IMR-90 (cell line): ENCODE results near the gene TXNRD1. TPM values are rescaled to one million over a fixed set of nuclear protein-coding genes. Genes with fewer than 3 reads are reported as not detected.

ENCODE experiments used
- ATAC-seq: fragments of 200-7000 bp; cut with Tn5 transposase; 2 replicates; pipeline ENCODE4 v1.9.1; 2020; ENCODE audit warnings: low read depth, mild to moderate bottlenecking, moderate library complexity
- BruUV-seq: library from RNA; stranded (reverse); fragments of 400-500 nt; replicated peaks from 2 replicates; lab custom pipeline; 2021; lab: Mats Ljungman, UMichigan
- CTCF ChIA-PET: fragments of 300-600 bp; formaldehyde crosslinking; extraction: SDS; loops from one replicate; lab custom pipeline; 2021; ENCODE audit warnings: antibody characterized with exemption; lab: Yijun Ruan, JAX
- POLR2A ChIA-PET: fragments of 300-600 bp; sonication (Branson Sonifier 250); formaldehyde crosslinking; loops from one replicate; lab custom pipeline; 2022; ENCODE audit warnings: antibody characterized with exemption; ENCODE audit not compliant: unreplicated experiment; lab: Charles Lee
- DNase-seq: peaks from one replicate; pipeline ENCODE4 v3.0.0; 2013
- H2AFZ ChIP-seq: replicated peaks from 2 replicates; pipeline ENCODE3; 2013; ENCODE audit warnings: low read length, mild to moderate bottlenecking; ENCODE audit not compliant: poor library complexity
- H2AK5ac ChIP-seq: 2 replicates; pipeline ENCODE4 v1.6.1; 2013; ENCODE audit warnings: low read depth, low read length, inconsistent platforms
- H2AK9ac ChIP-seq: replicated peaks from 2 replicates; pipeline ENCODE3; 2013; ENCODE audit warnings: mild to moderate bottlenecking, low read depth, low read length, moderate library complexity; ENCODE audit not compliant: poor library complexity
- H2BK120ac ChIP-seq: 2 replicates; pipeline ENCODE4 v1.6.1; 2013; ENCODE audit warnings: low read depth, low read length, inconsistent platforms
- H2BK15ac ChIP-seq: 3 replicates; pipeline ENCODE4 v1.6.1; 2013; ENCODE audit warnings: low read depth, low read length, inconsistent platforms
- H2BK20ac ChIP-seq: 2 replicates; pipeline ENCODE4 v1.6.1; 2013; ENCODE audit warnings: low read depth, mild to moderate bottlenecking, inconsistent platforms, low read length, moderate library complexity
- H2BK5ac ChIP-seq: 2 replicates; pipeline ENCODE4 v1.6.1; 2013; ENCODE audit warnings: mild to moderate bottlenecking, low read depth, low read length, inconsistent platforms; ENCODE audit not compliant: poor library complexity, severe bottlenecking
- H3K14ac ChIP-seq: replicated peaks from 2 replicates; pipeline ENCODE4 v1.6.1; 2013; ENCODE audit warnings: low read depth, low read length, inconsistent platforms
- H3K18ac ChIP-seq: 2 replicates; pipeline ENCODE4 v1.6.1; 2013; ENCODE audit warnings: low read depth, low read length, control low read depth
- H3K23ac ChIP-seq: 2 replicates; pipeline ENCODE4 v1.6.1; 2013; ENCODE audit warnings: low read depth, low read length, inconsistent platforms
- H3K27ac ChIP-seq: 2 replicates; pipeline ENCODE4 v1.5.1; 2013; ENCODE audit warnings: mild to moderate bottlenecking, control low read depth, low read length; ENCODE audit not compliant: insufficient read depth
- H3K27me3 ChIP-seq: 2 replicates; pipeline ENCODE4 v1.6.1; 2013; ENCODE audit warnings: low read length; ENCODE audit not compliant: control insufficient read depth, insufficient read depth
- H3K36me3 ChIP-seq: 2 replicates; pipeline ENCODE4 v1.6.1; 2013; ENCODE audit warnings: low read length, mixed read lengths; ENCODE audit not compliant: control insufficient read depth, insufficient read depth
- H3K4ac ChIP-seq: 2 replicates; pipeline ENCODE4 v1.6.1; 2013; ENCODE audit warnings: low read depth, low read length, inconsistent platforms
- H3K4me1 ChIP-seq: 2 replicates; pipeline ENCODE4 v1.6.1; 2013; ENCODE audit warnings: low read length, mixed read lengths; ENCODE audit not compliant: control insufficient read depth, insufficient read depth
- H3K4me2 ChIP-seq: 2 replicates; pipeline ENCODE4 v1.6.1; 2013; ENCODE audit warnings: low read depth, mild to moderate bottlenecking, control low read depth, low read length, moderate library complexity
- H3K4me3 ChIP-seq: 2 replicates; pipeline ENCODE4 v1.5.1; 2013; ENCODE audit warnings: low read depth, mild to moderate bottlenecking, control low read depth, low read length, moderate library complexity; ENCODE audit not compliant: insufficient read depth
- H3K56ac ChIP-seq: 2 replicates; pipeline ENCODE4 v1.6.1; 2013; ENCODE audit warnings: low read length, inconsistent platforms; ENCODE audit not compliant: insufficient read depth; ENCODE audit errors: extremely low read depth
- H3K79me1 ChIP-seq, 2 experiments: 2 replicates each; pipeline ENCODE4 v1.6.1; 2013; ENCODE audit warnings: low read length in 2 of 2, inconsistent platforms in 1 of 2, low read depth in 1 of 2
- H3K9ac ChIP-seq: 2 replicates; pipeline ENCODE4 v1.6.1; 2013; ENCODE audit warnings: low read depth, low read length, control low read depth
- H3K9me1 ChIP-seq: 2 replicates; pipeline ENCODE4 v1.6.1; 2013; ENCODE audit warnings: low read length, inconsistent platforms; ENCODE audit not compliant: insufficient read depth
- H3K9me3 ChIP-seq: 2 replicates; pipeline ENCODE4 v1.6.1; 2013; ENCODE audit warnings: low read length; ENCODE audit not compliant: control insufficient read depth, insufficient read depth
- H4K20me1 ChIP-seq: 2 replicates; pipeline ENCODE4 v1.6.1; 2013; ENCODE audit warnings: low read length, inconsistent platforms; ENCODE audit not compliant: insufficient read depth
- H4K5ac ChIP-seq: 2 replicates; pipeline ENCODE4 v1.6.1; 2013; ENCODE audit warnings: mild to moderate bottlenecking, low read depth, low read length, control low read depth
- H4K8ac ChIP-seq, 2 experiments: 2 replicates each; pipeline ENCODE4 v1.6.1; 2013; ENCODE audit warnings: low read depth in 2 of 2, low read length in 2 of 2, control low read depth in 1 of 2, inconsistent platforms in 1 of 2
- H4K91ac ChIP-seq: 2 replicates; pipeline ENCODE4 v1.6.1; 2013; ENCODE audit warnings: low read depth, low read length, inconsistent platforms; ENCODE audit not compliant: insufficient read depth
- BHLHE40 ChIP-seq: fragments of 150-350 bp; IDR thresholded peaks from 2 replicates; pipeline ENCODE4 v1.6.1; 2016; ENCODE audit warnings: mild to moderate bottlenecking, low read depth, low read length
- CEBPB ChIP-seq: IDR thresholded peaks from 2 replicates; pipeline ENCODE4 v1.6.1; 2012; ENCODE audit warnings: low read depth, low read length, improper control_type of control experiment
- CHD1 ChIP-seq: IDR thresholded peaks from 2 replicates; pipeline ENCODE4 v1.6.1; 2012; ENCODE audit warnings: low read depth, low read length, improper control_type of control experiment
- FOS ChIP-seq: fragments of 150-350 bp; IDR thresholded peaks from 2 replicates; pipeline ENCODE4 v1.6.1; 2016; ENCODE audit warnings: low read depth, low read length
- MAFK ChIP-seq: IDR thresholded peaks from 2 replicates; pipeline ENCODE4 v1.6.1; 2012; ENCODE audit warnings: low read depth, low read length, improper control_type of control experiment
- MAZ ChIP-seq: IDR thresholded peaks from 2 replicates; pipeline ENCODE4 v1.6.1; 2012; ENCODE audit warnings: low read depth, mild to moderate bottlenecking, low read length, improper control_type of control experiment, moderate library complexity, borderline replicate concordance
- MXI1 ChIP-seq: IDR thresholded peaks from 2 replicates; pipeline ENCODE4 v1.6.1; 2012; ENCODE audit warnings: low read depth, mild to moderate bottlenecking, low read length, moderate library complexity, borderline replicate concordance
- NFE2L2 ChIP-seq: fragments of 150-350 bp; IDR thresholded peaks from 2 replicates; pipeline ENCODE4 v1.6.1; 2016; ENCODE audit warnings: low read depth, mild to moderate bottlenecking, low read length
- POLR2A ChIP-seq: IDR thresholded peaks from 2 replicates; pipeline ENCODE4 v1.6.1; 2012; ENCODE audit warnings: mild to moderate bottlenecking, low read depth, low read length
- RAD21 ChIP-seq: IDR thresholded peaks from 2 replicates; pipeline ENCODE4 v1.6.1; 2012; ENCODE audit warnings: low read length, improper control_type of control experiment
- RCOR1 ChIP-seq: IDR thresholded peaks from 2 replicates; pipeline ENCODE4 v1.6.1; 2012; ENCODE audit warnings: mild to moderate bottlenecking, low read length, improper control_type of control experiment; ENCODE audit not compliant: insufficient replicate concordance
- RFX5 ChIP-seq: IDR thresholded peaks from 2 replicates; pipeline ENCODE4 v1.8.0; 2012; ENCODE audit warnings: low read depth, mild to moderate bottlenecking, low read length, moderate library complexity
- SMC3 ChIP-seq: fragments of 150-350 bp; IDR thresholded peaks from 2 replicates; pipeline ENCODE4 v1.6.1; 2016; ENCODE audit warnings: low read depth, mild to moderate bottlenecking, antibody characterized with exemption, low read length, moderate library complexity
- WGBS, 2 experiments: methylation state at CpG; one replicate each; pipeline versions ENCODE4 v1.1.5 to v1.1.7; 2013; ENCODE audit warnings: missing lambda C conversion rate in 2 of 2; ENCODE audit not compliant: insufficient read length in 1 of 2; ENCODE audit errors: extremely low coverage in 2 of 2; 5-methylcytosine and 5-hydroxymethylcytosine counted together
- dilution Hi-C: fragments of 300-500 bp; cut with HindIII; formaldehyde crosslinking; loops from one replicate; pipeline ENCODE4 v1.14.3; 2018; ENCODE audit warnings: low sequenced_read_pairs; ENCODE audit not compliant: unreplicated experiment
- in situ Hi-C: fragments of 300-500 bp; cut with MboI; formaldehyde crosslinking; loops from 3 replicates; pipeline ENCODE4 v1.14.3; 2019; ENCODE audit warnings: low sequenced_read_pairs, inconsistent platforms, mixed read lengths
- intact Hi-C: fragments of 100-400 bp; cut with micrococcal nuclease; formaldehyde crosslinking; loops from 2 replicates; pipeline ENCODE4 v1.10.0; 2022
- polyA plus RNA-seq, 3 experiments: library from polyadenylated mRNA; depleted of rRNA; stranded (reverse); fragments of >200 nt; gene quantifications; 2 replicates each; pipeline ENCODE4 v1.2.3, GENCODE V29; 2012; ENCODE audit warnings: low replicate concordance in 1 of 3
- total RNA-seq: library from RNA; depleted of rRNA; stranded (reverse); fragments of >200 nt; gene quantifications from 2 replicates; pipeline ENCODE4 v1.2.3, GENCODE V29; 2012
- TF ChIP-seq, protein P1 (sequence below): conservative IDR thresholded peaks from 2 replicates; pipeline ENCODE4 v1.5.1; 2012; ENCODE audit warnings: mild to moderate bottlenecking, low read depth, low read length, improper control_type of control experiment
- TF ChIP-seq, protein P2 (sequence below): fragments of 150-350 bp; IDR thresholded peaks from 2 replicates; pipeline ENCODE4 v1.6.1; 2016; ENCODE audit warnings: low read depth, mild to moderate bottlenecking, low read length, moderate library complexity, borderline replicate concordance
- TF ChIP-seq, protein P3 (sequence below): fragments of 150-350 bp; IDR thresholded peaks from 2 replicates; pipeline ENCODE4 v1.6.1; 2017; ENCODE audit warnings: mild to moderate bottlenecking, antibody characterized with exemption, low read length, low read depth

Gene TXNRD1
- total and polyA plus RNA-seq, 2 of the 4 experiments (the other 2 are of a cell fraction), result 379 to 582 TPM

GRCh38 chr12:104357421-104357952 is 141.9 kb downstream of the TXNRD1 start:
- H3K4me2 ChIP-seq, result no peak overlapping the region
- no peak overlapping the region for H4K5ac ChIP-seq
- no peak overlapping the region for H2BK120ac ChIP-seq
- H2AK5ac ChIP-seq, result no peak overlapping the region
- H3K27me3 ChIP-seq, result no peaks in the 10 kb centered on the region
- H3K4ac ChIP-seq, result no peak overlapping the region
- H4K91ac ChIP-seq, result no peak overlapping the region
- H3K23ac ChIP-seq, result no peak overlapping the region
- H3K9me3 ChIP-seq, result peaks cover 3% of the 10 kb centered on the region
- no peak overlapping the region for H3K18ac ChIP-seq
- H2AFZ ChIP-seq, result no peak overlapping the region
- TF ChIP-seq RAD21 (no peak), SMC3 (no peak), CEBPB (no peak), MAZ (no peak), RFX5 (peak; percentile 77), MXI1 (no peak), NFE2L2 (0 out of 2 replicates have a peak, but pooled peaks have one; percentile 4), CHD1 (no peak), FOS (no peak), BHLHE40 (no peak), RCOR1 (no peak), MAFK (no peak), POLR2A (no peak)
- TF ChIP-seq, protein P1, sequence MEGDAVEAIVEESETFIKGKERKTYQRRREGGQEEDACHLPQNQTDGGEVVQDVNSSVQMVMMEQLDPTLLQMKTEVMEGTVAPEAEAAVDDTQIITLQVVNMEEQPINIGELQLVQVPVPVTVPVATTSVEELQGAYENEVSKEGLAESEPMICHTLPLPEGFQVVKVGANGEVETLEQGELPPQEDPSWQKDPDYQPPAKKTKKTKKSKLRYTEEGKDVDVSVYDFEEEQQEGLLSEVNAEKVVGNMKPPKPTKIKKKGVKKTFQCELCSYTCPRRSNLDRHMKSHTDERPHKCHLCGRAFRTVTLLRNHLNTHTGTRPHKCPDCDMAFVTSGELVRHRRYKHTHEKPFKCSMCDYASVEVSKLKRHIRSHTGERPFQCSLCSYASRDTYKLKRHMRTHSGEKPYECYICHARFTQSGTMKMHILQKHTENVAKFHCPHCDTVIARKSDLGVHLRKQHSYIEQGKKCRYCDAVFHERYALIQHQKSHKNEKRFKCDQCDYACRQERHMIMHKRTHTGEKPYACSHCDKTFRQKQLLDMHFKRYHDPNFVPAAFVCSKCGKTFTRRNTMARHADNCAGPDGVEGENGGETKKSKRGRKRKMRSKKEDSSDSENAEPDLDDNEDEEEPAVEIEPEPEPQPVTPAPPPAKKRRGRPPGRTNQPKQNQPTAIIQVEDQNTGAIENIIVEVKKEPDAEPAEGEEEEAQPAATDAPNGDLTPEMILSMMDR, result no peak
- TF ChIP-seq, protein P2, sequence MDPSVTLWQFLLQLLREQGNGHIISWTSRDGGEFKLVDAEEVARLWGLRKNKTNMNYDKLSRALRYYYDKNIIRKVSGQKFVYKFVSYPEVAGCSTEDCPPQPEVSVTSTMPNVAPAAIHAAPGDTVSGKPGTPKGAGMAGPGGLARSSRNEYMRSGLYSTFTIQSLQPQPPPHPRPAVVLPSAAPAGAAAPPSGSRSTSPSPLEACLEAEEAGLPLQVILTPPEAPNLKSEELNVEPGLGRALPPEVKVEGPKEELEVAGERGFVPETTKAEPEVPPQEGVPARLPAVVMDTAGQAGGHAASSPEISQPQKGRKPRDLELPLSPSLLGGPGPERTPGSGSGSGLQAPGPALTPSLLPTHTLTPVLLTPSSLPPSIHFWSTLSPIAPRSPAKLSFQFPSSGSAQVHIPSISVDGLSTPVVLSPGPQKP, result no peak
- TF ChIP-seq, protein P3, sequence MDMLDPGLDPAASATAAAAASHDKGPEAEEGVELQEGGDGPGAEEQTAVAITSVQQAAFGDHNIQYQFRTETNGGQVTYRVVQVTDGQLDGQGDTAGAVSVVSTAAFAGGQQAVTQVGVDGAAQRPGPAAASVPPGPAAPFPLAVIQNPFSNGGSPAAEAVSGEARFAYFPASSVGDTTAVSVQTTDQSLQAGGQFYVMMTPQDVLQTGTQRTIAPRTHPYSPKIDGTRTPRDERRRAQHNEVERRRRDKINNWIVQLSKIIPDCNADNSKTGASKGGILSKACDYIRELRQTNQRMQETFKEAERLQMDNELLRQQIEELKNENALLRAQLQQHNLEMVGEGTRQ, result no peak
- H3K4me3 ChIP-seq, result no peak overlapping the region
- peak overlapping the region; percentile 17 for H2AK9ac ChIP-seq
- no peak overlapping the region for H2BK5ac ChIP-seq
- ATAC-seq (peak; percentile 55), DNase-seq (peak; percentile 80)
- H3K56ac ChIP-seq, result no peak overlapping the region
- H3K4me1 ChIP-seq, result peaks cover 3% of the 10 kb centered on the region
- peaks cover 15% of the 10 kb centered on the region for H3K9me1 ChIP-seq
- H4K20me1 ChIP-seq, result peaks cover 40% of the 10 kb centered on the region
- in situ Hi-C loops, result no loop called here
- no peak overlapping the region for H3K9ac ChIP-seq
- ChIA-PET CTCF (no interaction called here), POLR2A (no interaction called here)
- no peak overlapping the region for H2BK20ac ChIP-seq
- H3K36me3 ChIP-seq, result peaks cover 8% of the 10 kb centered on the region
- H3K79me1 ChIP-seq, result peaks cover 4 to 22% of the 10 kb centered on the region in 2 experiments; a peak in 2 of 4 replicates
- no TSS peak for BruUV-seq
- dilution Hi-C loops, result no loop called here
- H2BK15ac ChIP-seq, result no peak overlapping the region
- H4K8ac ChIP-seq, result no peak overlapping the region
- intact Hi-C loops, result loop anchor here (5.0 kb wide), 1 partner anchor 140 kb away; the partner anchor contains the start of gene TXNRD1
- no CpG with 5 or more reads among the region's 1 CpG for WGBS, 2 experiments
- no peak overlapping the region for H3K14ac ChIP-seq
- no peak overlapping the region for H3K27ac ChIP-seq
